Non-pigmented ciliary epithelial cell (primary cell): Measurements from ENCODE around the gene VPS8.

Source experiments
- DNase-seq: peaks from one replicate; pipeline ENCODE4 v3.0.0-alpha.2; 2010; ENCODE audit warnings: low read depth

The VPS8 gene, protein sequence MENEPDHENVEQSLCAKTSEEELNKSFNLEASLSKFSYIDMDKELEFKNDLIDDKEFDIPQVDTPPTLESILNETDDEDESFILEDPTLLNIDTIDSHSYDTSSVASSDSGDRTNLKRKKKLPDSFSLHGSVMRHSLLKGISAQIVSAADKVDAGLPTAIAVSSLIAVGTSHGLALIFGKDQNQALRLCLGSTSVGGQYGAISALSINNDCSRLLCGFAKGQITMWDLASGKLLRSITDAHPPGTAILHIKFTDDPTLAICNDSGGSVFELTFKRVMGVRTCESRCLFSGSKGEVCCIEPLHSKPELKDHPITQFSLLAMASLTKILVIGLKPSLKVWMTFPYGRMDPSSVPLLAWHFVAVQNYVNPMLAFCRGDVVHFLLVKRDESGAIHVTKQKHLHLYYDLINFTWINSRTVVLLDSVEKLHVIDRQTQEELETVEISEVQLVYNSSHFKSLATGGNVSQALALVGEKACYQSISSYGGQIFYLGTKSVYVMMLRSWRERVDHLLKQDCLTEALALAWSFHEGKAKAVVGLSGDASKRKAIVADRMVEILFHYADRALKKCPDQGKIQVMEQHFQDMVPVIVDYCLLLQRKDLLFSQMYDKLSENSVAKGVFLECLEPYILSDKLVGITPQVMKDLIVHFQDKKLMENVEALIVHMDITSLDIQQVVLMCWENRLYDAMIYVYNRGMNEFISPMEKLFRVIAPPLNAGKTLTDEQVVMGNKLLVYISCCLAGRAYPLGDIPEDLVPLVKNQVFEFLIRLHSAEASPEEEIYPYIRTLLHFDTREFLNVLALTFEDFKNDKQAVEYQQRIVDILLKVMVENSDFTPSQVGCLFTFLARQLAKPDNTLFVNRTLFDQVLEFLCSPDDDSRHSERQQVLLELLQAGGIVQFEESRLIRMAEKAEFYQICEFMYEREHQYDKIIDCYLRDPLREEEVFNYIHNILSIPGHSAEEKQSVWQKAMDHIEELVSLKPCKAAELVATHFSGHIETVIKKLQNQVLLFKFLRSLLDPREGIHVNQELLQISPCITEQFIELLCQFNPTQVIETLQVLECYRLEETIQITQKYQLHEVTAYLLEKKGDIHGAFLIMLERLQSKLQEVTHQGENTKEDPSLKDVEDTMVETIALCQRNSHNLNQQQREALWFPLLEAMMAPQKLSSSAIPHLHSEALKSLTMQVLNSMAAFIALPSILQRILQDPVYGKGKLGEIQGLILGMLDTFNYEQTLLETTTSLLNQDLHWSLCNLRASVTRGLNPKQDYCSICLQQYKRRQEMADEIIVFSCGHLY (N-terminal part only)

DNA sequence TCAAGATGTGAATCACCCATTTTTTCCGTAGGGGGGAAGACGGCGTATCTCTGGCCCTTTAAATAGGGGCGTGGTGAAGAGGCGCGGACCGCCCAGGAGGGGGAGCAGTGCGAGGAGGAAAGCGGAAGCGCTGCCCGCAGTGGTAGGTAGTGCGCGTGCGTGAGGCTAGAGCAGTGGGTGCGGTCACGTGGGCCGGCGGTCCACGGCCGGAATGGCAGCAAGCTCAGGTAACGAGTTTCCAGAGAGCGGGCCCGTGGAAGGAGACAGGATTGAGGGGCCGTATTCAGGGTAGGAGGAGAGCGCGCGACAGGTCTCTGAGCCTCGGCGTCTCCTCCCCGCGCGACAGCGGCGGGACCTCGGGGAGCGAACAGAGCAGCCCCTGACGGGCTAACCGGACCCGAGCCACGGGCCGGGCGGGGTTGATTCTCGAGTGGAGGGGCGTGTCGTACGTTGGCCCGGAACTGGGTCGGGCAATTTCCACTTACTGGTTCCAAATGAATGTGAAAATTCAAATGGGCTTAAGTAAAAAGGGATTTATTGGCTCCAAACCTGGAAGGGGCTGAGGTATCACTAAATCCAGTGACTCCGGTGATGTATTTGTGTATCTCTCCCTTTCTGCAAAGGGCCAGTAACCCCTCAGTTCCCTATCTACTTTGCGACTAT is at the start of gene VPS8:
Gene VPS8 (plus strand): TSS at position 168 of the 663 bp plus-strand sequence. CDS start 12,467 bp downstream, outside the sequence.
- DNase-seq: peak; percentile 74

DNA sequence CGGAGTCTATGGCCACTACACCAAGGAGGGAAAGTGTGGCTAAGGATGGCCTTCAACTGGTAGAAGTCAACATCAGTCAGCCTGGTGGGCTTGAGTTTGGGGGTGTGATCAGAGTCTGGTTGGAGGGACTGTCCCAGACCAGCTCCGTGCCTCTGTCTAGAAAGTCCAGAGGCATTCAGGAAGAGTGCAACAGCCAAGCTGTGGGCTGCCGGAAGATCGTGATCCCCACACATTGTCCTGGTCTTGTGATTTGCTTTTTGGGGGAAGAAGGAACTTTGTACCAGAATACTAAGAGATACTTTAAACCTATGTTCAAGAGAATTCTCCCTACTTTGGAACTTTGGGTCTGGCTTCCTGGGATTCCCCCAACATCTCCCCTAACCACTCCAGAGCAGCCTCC is 47.8 kb upstream of the VPS8 start:
- no peak for DNase-seq

DNA sequence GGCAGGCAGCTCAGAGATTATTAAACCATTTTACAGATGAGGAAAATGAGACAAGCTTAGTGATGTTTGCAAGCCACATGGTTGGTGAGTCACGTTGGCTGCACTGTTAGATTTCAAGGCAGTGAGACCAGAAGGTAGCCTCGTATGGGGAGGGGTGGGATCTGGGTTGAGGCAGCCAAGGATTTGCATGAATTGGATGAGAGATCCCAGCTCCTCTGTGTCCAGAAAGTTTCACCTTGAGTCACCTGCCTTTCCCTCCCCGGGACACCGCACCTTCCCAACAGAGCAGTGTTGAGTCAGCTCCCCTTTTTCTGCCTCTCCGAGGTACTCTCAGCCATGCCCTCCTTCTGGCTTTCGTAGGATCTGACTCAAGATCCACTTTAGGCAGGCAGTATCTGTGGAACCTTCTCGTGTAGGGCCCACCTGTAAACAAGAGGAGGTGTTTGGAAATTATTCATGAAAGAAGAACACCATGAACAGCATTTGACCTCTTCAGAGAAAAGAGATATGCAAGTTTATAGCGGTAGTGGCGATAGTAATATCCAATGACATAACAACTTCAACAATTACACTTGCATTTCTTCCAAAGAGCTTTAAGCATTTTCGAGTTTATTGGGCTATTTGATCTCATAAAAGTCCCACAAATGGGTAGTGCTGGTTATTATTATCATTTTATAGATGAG is 46.8 kb upstream of the VPS8 start:
- DNase-seq: no peak

DNA sequence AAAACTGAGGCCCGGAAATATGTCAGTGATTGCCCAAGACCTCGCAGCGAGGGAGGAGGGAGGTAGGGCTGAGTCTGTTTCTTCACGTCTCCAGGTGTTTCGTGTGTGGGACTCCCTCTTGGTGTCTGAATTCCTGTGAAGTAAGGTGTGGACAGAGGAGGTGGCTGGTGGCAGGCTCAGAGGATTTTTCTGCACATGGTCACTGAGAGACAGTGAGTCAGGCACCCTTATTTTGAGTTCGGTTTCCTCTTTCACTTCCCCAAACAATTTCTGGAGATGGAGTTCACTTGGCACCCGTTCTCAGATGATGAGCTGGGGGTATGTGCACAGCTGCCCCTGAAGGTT is 46.3 kb upstream of the VPS8 start:
- no peak for DNase-seq

DNA sequence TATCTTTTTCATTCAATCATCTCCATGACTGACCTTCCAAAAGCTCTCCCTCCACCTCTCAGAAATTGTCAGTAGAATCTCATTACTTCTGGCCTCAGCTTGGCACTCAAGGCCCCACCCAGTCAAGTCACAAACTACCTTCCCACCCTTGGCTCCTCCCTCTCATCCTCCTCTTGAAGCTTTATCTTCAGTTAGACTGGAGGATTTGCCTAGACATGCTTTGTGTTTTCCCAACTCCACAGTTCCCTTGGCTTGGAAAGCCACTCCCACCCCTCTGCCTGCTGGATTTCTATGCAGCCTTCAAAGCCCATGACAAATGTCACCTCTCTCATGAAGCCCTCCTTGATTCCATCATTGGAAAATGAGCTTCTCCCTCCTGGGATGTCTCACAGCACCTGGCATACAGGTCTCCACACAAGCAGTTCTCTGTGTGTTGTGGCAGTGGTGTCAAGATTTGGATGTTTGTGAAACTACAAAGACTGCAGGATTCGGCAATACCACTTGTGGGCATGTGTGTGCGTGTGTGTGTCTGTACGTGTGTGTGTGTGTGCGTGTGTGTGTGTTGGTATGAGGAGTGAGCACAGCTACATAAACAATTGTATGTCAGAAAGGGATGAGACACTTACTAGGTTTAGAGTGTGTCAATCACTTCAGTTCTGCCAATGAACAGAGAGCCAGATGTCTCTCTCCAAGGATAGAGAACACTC is 45.3 kb upstream of the VPS8 start:
- DNase-seq: no peak

DNA sequence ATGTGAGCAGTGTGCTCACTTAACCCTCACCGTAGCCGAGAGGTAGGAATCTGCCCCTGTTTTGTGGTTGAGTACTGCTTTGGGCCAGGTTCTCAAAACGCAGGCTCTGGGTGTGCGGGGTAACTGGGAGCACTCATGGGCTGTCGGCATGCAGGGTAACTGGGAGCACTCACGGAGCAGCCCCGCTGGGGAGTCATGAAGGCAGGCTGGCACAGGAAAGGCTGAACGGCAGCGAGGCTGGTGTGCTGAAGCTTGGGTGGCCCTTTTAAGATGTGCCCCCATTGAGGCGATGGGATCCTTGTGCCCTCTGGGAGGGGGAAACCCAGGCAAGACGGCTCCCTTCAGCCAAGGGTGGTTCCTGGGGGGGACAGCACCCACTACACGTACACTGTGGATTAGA is 44.6 kb upstream of the VPS8 start:
- no peak for DNase-seq

DNA sequence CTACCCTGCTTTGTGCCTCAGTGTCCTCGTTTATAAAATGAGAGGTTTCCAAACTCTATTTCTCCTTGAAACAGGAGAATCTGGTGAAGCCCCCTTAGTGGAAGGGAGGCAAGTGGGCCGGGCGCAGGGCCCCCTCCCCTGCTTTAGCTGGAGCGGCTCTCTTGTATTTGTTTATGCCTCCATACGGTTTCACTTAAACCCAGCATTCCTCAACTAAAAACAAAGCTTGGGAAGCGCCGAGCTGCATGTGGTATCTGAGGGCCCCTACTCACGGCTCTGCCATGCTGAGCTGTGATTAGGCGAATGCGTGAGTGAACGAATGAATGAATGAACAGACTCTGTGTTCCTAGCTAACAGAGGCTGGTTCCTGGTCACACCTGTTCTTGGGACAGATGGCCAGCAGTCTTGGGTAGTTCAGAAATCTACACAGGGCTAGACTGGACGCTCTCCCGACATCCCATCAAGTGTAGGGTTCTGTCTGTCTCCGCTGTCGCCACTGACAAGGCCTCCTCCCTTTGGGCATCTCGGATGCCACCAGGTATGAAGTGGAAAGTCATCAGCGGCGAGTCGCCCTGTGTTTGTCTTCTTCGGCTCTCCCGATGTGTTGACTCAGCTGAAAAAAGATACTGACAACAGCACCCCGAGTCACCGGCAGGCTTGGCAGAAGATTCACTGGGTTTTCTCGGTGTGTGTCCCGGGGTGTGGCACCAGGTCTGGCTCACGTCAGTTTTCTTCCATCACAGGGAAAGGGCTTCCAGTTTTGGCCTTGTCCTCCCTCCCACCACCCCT is 42.4 kb upstream of the VPS8 start:
- DNase-seq: no peak

DNA sequence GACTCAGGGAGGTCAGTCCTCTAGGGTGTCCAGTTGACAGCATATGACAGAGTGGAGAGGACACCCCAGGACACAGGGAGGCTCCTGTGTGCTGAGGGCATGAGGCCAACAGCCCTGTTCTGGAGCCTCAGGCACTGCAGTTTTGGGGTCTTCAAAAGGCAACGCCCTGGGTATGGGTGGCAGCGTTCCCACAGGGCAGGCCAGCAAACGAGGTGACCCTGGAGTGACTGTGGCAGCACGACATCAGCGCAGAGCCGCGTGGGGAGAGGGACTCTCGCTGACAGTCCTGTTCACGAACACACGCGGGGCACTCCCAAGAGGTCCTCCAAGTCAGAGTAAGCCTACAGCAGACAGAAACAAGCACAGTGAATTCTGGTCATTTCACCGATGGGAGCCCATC is 41.4 kb upstream of the VPS8 start:
- no peak for DNase-seq

DNA sequence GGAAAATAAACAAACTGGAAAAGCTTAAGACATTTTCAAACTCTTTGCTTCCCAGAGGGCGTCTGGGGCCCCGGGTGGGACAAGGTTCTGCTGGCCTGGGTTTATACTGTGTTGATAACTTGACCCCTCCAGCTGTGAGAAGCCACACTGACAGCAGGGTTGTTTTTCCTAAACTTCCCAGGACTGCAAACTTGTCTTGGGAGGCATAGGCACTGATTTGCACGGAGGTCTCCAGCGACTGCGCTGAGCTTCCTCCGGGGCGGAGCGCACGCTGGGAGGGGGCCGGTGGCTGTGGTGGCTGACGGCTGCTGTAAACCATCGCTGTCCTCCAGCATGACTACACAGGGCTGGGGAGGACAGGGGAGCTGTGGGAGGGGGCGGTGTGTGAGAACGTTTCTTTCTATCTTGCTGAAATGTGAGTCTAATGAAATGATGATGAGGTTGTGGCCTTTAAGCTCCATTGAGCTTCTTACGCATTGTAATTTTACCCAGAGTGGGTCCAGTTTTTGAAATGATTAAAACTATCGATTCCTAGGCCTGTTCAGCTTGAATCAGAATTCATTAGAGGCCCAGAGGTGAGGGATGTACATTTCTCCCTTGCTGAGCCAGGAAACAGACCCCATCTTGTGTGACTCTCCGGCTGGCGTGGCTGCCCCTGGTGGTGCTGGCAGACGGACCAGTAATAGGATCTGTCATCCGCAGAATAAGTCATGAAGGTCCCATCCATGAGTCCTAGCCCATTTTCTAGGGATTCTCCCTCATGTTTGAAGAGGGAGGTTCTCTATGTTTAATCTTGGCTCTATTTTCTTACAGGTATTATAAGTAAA is 40.5 kb upstream of the VPS8 start:
- DNase-seq: no peak

DNA sequence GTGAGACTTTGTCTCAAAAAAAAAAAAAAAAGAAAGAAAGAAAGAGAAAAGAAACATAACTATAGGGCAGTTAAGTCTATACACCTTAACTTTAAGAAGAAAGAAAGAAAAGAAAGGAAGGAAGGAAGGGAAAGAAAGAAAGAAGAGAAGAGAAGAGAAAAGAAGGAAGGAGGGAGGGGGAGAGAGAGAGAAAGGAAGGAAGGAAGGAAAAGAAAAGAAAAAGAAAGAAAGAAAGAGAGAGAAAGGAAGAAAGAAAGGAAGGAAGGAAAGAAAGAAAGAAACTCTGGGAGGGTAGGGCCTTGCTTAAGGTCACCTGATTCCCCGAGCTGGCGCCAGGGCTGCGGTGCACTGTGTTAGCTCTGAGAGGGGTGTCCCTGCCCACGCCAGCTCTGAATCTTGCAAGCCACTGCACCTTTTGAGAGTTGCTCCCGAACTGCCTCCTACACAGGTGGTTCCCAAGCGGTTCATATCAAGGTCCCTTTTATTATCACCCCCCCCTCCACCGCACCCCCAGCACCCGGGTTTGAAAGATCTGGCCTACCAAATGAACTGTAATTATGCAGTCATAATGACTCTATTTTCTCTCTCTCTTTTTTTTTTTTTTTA is 39.2 kb upstream of the VPS8 start:
- no peak for DNase-seq

DNA sequence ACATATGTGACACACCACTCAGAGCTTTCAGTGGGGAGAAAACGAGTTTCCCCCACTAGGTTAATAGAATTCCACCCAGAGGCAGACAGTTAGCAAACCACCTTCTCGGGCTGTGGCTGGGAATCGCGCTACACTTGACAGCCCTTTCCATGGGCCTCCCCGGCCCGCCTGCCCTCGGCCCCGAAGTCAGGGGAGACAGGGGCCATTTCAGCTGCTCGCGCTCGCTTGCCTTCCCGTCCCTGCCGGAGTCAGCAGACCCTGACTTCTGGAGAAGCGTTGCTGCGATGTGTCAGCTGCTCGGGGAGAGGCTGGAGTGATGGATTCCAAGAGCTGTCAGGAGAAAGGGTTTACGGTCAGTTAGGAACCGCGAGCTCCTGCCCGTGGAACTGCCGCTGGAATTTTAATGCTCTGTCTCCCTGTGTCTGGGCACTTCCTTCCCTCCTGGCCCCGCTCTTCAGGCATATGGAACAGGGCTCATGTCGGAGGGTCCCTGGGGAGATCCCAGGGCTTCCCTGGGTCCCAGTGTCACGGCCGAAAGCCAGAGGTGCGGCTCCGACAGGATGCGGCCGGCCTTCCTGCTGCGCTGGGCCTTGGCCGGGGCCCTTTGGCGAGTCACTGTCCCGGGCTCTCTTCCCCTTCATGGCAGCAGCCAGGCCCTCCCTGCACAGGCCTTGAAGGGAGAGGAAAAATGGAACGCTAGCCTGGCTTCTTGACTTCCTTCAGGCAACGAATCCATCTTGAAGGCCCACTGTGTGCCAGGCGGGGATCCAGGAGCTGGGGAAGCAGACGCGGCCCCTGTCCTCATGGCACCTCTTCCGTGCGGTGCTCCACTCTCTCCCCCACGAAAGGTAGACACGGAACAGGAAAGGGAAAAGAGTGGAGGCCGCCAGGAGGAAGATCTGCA is 38.4 kb upstream of the VPS8 start:
- DNase-seq: no peak

DNA sequence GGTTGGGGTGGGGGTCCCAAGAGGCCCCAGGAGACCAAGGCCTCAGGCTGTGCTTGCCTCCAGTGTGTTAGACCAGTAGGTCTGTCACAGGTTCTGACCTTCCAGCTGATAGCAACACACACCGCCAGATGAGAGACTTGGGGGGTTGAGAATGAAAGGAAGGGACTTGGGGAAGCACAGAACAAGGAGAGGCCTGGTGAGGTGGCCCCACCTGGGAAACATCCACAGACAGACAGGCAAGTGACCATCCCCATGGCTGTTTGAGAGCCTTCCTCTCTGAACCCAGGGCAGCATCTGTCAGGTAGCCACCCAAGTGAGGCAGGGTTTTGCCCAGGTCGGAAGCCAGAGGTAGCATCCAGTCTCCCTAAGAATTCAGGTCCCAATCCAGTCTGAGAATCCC is 35.0 kb upstream of the VPS8 start:
- DNase-seq: no peak

DNA sequence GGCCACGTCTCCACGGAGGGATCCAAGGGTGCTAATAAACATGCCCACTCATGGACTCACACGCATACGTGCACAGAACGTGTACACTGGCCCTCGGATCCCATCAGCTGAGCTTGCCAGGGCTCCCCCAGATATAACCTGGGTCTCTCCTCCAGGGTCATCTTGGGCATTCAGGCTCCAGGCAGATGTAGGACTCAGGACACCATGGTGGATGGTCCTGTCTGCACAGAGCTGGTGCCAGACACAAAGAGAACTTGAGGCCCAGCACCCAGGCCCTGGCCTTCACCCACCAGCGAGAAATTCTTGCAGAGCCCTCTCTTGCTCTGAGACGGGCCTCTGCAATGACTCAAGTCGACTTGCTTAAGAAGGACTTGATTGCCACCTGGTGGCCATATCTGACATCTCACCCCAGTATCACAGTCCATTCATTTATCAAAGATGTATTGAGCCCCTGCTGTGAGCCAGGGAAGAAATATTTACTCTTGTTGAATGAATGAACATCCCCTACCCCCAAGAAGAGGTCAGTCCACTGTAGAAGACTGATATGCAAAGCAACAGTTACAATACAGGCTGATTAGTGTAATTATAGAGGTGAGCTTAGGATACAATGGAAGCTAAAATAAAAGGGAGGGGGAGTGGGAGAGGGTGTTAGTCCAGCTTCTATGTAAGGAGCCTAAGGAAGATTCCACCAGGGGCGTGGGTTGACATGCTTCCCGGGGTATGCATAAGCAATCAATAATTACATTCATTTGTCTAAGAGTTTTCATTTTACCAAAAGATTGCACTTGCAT is 34.2 kb upstream of the VPS8 start:
- DNase-seq: peak; percentile 93

DNA sequence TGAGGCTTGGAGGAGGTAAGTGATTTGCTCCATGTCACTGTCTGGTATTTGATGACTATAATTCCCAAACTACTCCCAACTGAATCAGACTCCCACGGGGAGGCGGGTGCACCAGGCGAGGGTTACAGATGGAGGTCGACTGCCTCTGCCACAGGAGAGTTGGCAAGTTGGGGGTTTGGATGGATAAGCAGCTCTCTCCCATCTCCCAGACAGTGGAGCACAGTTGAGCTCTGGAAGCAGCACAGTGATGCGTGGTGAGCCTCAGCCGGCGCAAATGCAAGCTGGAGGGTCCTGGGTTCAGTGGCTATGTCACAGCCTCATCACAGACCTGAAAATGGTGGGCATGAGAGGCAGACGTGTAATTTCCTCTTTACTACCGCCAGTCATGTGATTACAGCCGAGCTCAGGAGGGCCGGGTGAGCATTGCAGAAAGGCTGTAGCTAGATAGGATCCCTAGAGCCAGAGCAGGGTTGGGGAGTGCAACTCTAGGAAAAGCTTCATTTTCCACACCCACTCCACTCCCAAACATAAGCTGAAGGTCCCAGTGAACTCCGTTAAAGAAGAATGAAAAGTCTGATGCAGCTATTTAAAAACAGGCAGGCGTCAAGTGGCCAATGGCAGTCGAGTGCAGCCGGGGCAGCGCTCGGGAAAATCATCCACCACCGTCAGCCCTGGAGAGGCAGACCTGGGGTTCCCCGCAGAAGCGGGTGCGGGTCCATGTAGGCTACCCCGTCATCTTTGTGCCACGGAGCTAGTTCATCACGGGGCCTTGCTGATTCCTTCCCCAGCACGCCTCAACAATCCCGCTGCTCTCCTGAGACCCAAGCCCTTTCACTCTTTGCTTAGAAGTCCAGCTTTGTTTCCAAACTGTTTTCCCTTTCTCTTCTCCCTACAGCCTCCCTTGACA is 33.3 kb upstream of the VPS8 start:
- no peak for DNase-seq

DNA sequence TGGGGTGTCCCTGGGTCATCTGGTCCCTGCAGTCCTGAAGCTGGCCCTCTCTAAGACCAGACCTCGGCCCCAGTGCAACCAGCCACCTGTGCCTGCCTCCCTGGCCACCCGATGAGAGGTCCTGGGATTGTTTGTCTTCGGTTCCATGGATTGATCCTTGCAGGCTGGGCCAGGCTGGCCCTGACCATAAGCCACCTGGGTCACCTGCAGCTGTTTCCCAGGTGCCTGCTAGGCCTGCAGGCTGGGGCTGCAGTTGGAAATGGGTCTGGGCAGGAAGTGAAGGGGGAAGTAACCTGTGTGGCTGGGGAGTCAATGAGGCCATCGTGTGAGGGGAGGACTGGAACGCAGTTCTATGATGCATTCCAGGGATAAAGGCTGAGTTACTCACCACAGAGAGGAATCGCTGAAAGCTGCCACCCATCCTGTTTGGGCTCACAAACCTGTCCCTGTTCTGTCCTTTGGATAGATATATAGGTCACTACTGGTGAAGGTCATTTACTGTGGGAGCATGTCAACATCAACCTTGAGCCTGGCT is 30.9 kb upstream of the VPS8 start:
- no peak for DNase-seq
